BE2C (cell line): ENCODE results near the gene OR8S1.
"Not testable (repeated sequence)": the region's sequence is repeated elsewhere in the genome, so short reads cannot be mapped to it uniquely, and the experiment has no call there.

ENCODE experiments used
- DNase-seq: peaks from one replicate; pipeline ENCODE4 v3.0.0-alpha.2; 2020
- H3K27me3 ChIP-seq: fragments of 250-450 bp; sonication (Bioruptor Pico); 2 replicates; pipeline ENCODE4 v1.5.1; 2020; ENCODE audit warnings: mild to moderate bottlenecking
- H3K36me3 ChIP-seq: fragments of 250-450 bp; sonication (Bioruptor Pico); 2 replicates; pipeline ENCODE4 v1.5.1; 2020; ENCODE audit warnings: mild to moderate bottlenecking
- H3K4me1 ChIP-seq: fragments of 250-450 bp; sonication (Bioruptor Pico); 2 replicates; pipeline ENCODE4 v1.5.1; 2020
- H3K4me3 ChIP-seq: 2 replicates; pipeline ENCODE4 v1.5.1; 2011; ENCODE audit warnings: low read depth, low read length
- H3K9me3 ChIP-seq: fragments of 250-450 bp; sonication (Bioruptor Pico); 2 replicates; pipeline ENCODE4 v1.5.1; 2020
- CTCF ChIP-seq: IDR thresholded peaks from 2 replicates; pipeline ENCODE4 v1.5.1; 2012; ENCODE audit warnings: mild to moderate bottlenecking, low read depth, low read length

Gene OR8S1

GRCh38 chr12:48532601-48533000 is 7.2 kb downstream of the OR8S1 start:
- no peaks in the 10 kb centered on the region for H3K36me3 ChIP-seq
- H3K4me3 ChIP-seq, result no peak overlapping the region
- peaks cover 23% of the 10 kb centered on the region for H3K27me3 ChIP-seq
- TF ChIP-seq CTCF, result no peak
- H3K4me1 ChIP-seq, result no peaks in the 10 kb centered on the region
- H3K9me3 ChIP-seq, result no peaks in the 10 kb centered on the region
- DNase-seq, result no peak

GRCh38 chr12:48536602-48537001 is 11.2 kb downstream of the OR8S1 start:
- Histone ChIP-seq H3K4me1 (no peaks in the 10 kb centered on the region), H3K4me3 (no peak overlapping the region), H3K36me3 (no peaks in the 10 kb centered on the region), H3K9me3 (no peaks in the 10 kb centered on the region), H3K27me3 (peaks cover 6% of the 10 kb centered on the region; the same call in 1 of the 2 replicates)
- TF ChIP-seq CTCF, result no peak
- DNase-seq, result no peak

DNA sequence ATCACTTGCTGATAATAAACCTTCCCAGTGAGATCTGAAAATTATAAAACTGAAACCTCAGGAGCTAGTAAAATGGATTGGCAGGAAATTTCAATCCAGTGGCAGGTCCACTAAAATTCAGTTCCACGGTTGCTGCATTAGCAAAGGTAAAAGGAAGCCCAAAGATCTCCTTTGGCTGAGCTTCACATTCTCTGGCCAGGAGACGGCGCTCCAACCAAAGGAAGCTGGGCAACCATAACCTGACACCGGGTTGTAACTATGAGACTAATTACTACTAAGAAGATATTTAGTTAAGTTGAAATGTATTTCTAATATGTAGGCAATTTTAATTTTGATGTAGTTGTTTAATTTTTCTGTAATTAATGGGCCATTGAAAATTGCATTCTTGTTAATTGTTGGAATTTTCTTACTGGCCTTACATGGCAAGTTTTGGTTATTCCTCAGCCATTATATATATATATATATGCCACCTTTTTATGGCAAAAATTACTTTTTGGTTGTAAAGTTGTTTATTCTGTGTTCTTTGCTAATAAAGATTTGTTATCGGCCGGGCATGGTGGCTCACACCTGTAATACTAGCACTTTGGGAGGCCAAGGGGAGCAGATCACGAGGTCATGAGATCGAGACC is 17.0 kb downstream of the OR8S1 start:
- Histone ChIP-seq H3K36me3 (no peaks in the 10 kb centered on the region), H3K9me3 (no peaks in the 10 kb centered on the region), H3K4me1 (no peaks in the 10 kb centered on the region), H3K27me3 (no peaks in the 10 kb centered on the region; the same call in 1 of the 2 replicates), H3K4me3 (no peak overlapping the region)
- DNase-seq, result peak; percentile 36
- TF ChIP-seq CTCF, result peak; percentile 73

DNA sequence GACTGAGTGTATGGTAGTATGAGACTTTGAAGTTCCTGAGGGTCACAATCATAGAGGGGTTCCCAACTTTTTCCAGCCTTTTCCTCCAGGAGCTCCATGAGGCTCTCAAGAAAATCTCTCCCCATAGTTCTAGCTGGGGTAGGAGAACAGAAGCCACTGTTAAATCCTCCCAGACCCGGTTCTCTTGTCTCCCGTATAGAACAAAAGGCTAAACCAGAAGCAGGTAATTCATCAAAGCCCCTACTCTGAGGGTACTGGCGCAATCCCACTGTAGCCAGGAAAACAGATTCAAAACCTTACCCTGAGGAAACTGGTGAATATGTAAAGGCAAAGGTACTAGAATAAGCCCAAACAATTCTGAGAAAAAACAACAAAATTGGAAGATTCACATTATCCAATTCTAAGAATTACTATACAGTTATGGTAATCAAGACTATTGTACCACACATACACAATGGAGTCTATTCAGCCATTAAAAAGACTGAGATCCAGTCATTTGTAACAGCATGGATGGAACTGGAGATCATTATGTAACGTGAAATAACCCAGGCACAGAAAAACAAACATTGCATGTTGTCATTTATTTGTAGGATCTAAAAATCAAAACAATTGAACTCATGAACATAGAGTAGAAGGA is 20.5 kb downstream of the OR8S1 start:
- Histone ChIP-seq H3K9me3 (no peaks in the 10 kb centered on the region), H3K4me1 (no peaks in the 10 kb centered on the region), H3K36me3 (no peaks in the 10 kb centered on the region), H3K27me3 (no peaks in the 10 kb centered on the region; the same call in 1 of the 2 replicates), H3K4me3 (no peak overlapping the region)
- no peak for TF ChIP-seq CTCF
- DNase-seq, result no peak

- H3K4me3 ChIP-seq, DNase-seq, H3K9me3 ChIP-seq, H3K36me3 ChIP-seq, H3K4me1 ChIP-seq, H3K27me3 ChIP-seq: not testable (repeated sequence)
These were observed 21.6 kb downstream of the OR8S1 start for GRCh38 chr12:48547012-48547411.

DNA sequence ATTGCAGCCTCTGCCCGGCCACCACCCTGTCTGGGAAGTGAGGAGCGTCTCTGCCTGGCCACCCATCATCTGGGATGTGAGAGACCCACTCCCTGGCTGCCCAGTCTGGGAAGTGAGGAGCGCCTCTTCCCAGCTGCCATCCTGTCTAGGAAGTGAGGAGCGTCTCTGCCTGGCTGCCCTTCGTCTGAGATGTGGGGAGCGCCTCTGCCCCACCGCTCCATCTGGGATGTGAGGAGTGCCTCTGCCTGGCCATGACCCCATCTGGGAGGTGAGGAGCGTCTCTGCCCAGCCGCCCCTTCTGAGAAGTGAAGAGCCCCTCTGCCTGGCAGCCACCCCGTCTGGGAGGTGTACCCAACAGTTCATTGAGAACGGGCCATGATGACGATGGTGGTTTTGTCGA is 26.2 kb downstream of the OR8S1 start:
- H3K27me3 ChIP-seq, DNase-seq, H3K4me3 ChIP-seq, H3K36me3 ChIP-seq, H3K9me3 ChIP-seq, H3K4me1 ChIP-seq: not testable (repeated sequence)

DNA sequence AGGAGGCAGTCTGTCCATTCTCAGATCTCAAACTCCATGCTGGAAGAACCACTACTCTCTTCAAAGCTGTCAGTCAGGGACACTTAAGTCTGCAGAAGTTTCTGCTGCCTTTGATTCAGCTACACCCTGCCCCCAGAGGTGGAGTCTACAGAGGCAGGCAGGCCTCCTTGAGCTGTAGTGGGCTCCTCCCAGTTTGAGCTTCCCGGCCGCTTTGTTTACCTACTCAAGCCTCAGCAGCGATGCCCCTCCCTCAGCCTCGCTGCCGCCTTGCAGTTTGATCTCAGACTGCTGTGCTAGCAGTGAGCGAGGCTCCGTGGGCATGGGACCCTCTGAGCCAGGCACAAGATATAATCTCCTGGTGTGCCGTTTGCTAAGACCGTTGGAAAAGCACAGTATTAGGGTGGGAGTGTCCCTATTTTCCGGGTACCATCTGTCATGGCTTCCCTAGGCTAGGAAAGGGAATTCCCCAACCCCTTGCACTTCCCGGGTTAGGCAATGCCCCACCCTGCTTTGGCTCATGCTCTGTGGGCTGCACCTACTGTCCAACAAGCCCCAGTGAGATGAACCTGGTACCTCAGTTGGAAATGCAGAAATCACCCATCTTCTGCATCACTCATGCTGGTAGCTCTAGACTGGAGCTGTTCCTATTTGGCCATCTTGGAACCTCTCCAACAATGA is 28.4 kb downstream of the OR8S1 start:
- H3K9me3 ChIP-seq, DNase-seq, H3K36me3 ChIP-seq, H3K27me3 ChIP-seq, H3K4me3 ChIP-seq, H3K4me1 ChIP-seq: not testable (repeated sequence)
